ENCODE results near the gene CCDC9. TPM values are rescaled to one million over a fixed set of nuclear protein-coding genes. Genes with fewer than 3 reads are reported as not detected.

Gene CCDC9
- total and polyA plus RNA-seq, 2 of the 13 experiments (the other 11 are each of a cell fraction or from before 2014, with no cell fraction given) = 2.9 to 6.3 TPM

GRCh38 chr19:47210689-47211316 lies 45.5 kb upstream of the CCDC9 start (continued):
- TF ChIP-seq, protein P1, sequence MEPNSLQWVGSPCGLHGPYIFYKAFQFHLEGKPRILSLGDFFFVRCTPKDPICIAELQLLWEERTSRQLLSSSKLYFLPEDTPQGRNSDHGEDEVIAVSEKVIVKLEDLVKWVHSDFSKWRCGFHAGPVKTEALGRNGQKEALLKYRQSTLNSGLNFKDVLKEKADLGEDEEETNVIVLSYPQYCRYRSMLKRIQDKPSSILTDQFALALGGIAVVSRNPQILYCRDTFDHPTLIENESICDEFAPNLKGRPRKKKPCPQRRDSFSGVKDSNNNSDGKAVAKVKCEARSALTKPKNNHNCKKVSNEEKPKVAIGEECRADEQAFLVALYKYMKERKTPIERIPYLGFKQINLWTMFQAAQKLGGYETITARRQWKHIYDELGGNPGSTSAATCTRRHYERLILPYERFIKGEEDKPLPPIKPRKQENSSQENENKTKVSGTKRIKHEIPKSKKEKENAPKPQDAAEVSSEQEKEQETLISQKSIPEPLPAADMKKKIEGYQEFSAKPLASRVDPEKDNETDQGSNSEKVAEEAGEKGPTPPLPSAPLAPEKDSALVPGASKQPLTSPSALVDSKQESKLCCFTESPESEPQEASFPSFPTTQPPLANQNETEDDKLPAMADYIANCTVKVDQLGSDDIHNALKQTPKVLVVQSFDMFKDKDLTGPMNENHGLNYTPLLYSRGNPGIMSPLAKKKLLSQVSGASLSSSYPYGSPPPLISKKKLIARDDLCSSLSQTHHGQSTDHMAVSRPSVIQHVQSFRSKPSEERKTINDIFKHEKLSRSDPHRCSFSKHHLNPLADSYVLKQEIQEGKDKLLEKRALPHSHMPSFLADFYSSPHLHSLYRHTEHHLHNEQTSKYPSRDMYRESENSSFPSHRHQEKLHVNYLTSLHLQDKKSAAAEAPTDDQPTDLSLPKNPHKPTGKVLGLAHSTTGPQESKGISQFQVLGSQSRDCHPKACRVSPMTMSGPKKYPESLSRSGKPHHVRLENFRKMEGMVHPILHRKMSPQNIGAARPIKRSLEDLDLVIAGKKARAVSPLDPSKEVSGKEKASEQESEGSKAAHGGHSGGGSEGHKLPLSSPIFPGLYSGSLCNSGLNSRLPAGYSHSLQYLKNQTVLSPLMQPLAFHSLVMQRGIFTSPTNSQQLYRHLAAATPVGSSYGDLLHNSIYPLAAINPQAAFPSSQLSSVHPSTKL (CRISPR knock-in tag; IDR thresholded peaks at IDR 0.05) = peak; percentile 32; the same call in 1 of the 2 replicates
- TF ChIP-seq ZNF589 (CRISPR knock-in tag; conservative IDR thresholded peaks at IDR 0.05) (no peak), SSRP1 (CRISPR knock-in tag; IDR thresholded peaks at IDR 0.05) (no peak), ZNF615 (CRISPR knock-in tag; IDR thresholded peaks at IDR 0.05; ENCODE audit: borderline replicate concordance) (no peak), ZNF75D (CRISPR knock-in tag; IDR thresholded peaks at IDR 0.05; ENCODE audit: borderline replicate concordance) (no peak), RAD21 (CRISPR knock-in tag; IDR thresholded peaks at IDR 0.05) (peak; percentile 68), ZNF160 (CRISPR knock-in tag; IDR thresholded peaks at IDR 0.05) (no peak), ZNF510 (CRISPR knock-in tag; IDR thresholded peaks at IDR 0.05; ENCODE audit: low read depth) (no peak), ZNF616 (CRISPR knock-in tag; IDR thresholded peaks at IDR 0.05; ENCODE audit: low read depth) (no peak), ZC3H13 (CRISPR knock-in tag; IDR thresholded peaks at IDR 0.05) (0 out of 2 replicates have a peak, but pooled peaks have one; percentile 0), BCL3 (CRISPR knock-in tag; IDR thresholded peaks at IDR 0.05) (no peak), ZNF44 (CRISPR knock-in tag; IDR thresholded peaks at IDR 0.05) (no peak)
- TF ChIP-seq, protein P2, sequence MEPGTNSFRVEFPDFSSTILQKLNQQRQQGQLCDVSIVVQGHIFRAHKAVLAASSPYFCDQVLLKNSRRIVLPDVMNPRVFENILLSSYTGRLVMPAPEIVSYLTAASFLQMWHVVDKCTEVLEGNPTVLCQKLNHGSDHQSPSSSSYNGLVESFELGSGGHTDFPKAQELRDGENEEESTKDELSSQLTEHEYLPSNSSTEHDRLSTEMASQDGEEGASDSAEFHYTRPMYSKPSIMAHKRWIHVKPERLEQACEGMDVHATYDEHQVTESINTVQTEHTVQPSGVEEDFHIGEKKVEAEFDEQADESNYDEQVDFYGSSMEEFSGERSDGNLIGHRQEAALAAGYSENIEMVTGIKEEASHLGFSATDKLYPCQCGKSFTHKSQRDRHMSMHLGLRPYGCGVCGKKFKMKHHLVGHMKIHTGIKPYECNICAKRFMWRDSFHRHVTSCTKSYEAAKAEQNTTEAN (CRISPR knock-in tag; conservative IDR thresholded peaks at IDR 0.05) = no peak
- TF ChIP-seq, protein P3, sequence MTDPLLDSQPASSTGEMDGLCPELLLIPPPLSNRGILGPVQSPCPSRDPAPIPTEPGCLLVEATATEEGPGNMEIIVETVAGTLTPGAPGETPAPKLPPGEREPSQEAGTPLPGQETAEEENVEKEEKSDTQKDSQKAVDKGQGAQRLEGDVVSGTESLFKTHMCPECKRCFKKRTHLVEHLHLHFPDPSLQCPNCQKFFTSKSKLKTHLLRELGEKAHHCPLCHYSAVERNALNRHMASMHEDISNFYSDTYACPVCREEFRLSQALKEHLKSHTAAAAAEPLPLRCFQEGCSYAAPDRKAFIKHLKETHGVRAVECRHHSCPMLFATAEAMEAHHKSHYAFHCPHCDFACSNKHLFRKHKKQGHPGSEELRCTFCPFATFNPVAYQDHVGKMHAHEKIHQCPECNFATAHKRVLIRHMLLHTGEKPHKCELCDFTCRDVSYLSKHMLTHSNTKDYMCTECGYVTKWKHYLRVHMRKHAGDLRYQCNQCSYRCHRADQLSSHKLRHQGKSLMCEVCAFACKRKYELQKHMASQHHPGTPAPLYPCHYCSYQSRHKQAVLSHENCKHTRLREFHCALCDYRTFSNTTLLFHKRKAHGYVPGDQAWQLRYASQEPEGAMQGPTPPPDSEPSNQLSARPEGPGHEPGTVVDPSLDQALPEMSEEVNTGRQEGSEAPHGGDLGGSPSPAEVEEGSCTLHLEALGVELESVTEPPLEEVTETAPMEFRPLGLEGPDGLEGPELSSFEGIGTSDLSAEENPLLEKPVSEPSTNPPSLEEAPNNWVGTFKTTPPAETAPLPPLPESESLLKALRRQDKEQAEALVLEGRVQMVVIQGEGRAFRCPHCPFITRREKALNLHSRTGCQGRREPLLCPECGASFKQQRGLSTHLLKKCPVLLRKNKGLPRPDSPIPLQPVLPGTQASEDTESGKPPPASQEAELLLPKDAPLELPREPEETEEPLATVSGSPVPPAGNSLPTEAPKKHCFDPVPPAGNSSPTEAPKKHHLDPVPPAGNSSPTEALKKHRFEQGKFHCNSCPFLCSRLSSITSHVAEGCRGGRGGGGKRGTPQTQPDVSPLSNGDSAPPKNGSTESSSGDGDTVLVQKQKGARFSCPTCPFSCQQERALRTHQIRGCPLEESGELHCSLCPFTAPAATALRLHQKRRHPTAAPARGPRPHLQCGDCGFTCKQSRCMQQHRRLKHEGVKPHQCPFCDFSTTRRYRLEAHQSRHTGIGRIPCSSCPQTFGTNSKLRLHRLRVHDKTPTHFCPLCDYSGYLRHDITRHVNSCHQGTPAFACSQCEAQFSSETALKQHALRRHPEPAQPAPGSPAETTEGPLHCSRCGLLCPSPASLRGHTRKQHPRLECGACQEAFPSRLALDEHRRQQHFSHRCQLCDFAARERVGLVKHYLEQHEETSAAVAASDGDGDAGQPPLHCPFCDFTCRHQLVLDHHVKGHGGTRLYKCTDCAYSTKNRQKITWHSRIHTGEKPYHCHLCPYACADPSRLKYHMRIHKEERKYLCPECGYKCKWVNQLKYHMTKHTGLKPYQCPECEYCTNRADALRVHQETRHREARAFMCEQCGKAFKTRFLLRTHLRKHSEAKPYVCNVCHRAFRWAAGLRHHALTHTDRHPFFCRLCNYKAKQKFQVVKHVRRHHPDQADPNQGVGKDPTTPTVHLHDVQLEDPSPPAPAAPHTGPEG (CRISPR knock-in tag; IDR thresholded peaks at IDR 0.05) = no peak
- TF ChIP-seq, protein P4, sequence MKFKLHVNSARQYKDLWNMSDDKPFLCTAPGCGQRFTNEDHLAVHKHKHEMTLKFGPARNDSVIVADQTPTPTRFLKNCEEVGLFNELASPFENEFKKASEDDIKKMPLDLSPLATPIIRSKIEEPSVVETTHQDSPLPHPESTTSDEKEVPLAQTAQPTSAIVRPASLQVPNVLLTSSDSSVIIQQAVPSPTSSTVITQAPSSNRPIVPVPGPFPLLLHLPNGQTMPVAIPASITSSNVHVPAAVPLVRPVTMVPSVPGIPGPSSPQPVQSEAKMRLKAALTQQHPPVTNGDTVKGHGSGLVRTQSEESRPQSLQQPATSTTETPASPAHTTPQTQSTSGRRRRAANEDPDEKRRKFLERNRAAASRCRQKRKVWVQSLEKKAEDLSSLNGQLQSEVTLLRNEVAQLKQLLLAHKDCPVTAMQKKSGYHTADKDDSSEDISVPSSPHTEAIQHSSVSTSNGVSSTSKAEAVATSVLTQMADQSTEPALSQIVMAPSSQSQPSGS (CRISPR knock-in tag; IDR thresholded peaks at IDR 0.05) = peak; percentile 36; the same call in 1 of the 2 replicates
